HT-29 (cell line): Measurements from ENCODE around the gene WDR37. TPM values are rescaled to one million over a fixed set of nuclear protein-coding genes. Genes with fewer than 3 reads are reported as not detected.
"Not testable (repeated sequence)": the region's sequence is repeated elsewhere in the genome, so short reads cannot be mapped to it uniquely, and the experiment has no call there.

ENCODE experiments used
- DNase-seq: peaks from one replicate; pipeline ENCODE4 v3.0.0-alpha.2; 2015; ENCODE audit warnings: low spot score
- total RNA-seq: library from RNA; depleted of rRNA; stranded (reverse); fragments of >200 nt; shearing (Covaris generic); gene quantifications from 2 replicates; pipeline ENCODE4 v1.2.3, GENCODE V29; 2014; rRNA removed

The WDR37 gene, protein sequence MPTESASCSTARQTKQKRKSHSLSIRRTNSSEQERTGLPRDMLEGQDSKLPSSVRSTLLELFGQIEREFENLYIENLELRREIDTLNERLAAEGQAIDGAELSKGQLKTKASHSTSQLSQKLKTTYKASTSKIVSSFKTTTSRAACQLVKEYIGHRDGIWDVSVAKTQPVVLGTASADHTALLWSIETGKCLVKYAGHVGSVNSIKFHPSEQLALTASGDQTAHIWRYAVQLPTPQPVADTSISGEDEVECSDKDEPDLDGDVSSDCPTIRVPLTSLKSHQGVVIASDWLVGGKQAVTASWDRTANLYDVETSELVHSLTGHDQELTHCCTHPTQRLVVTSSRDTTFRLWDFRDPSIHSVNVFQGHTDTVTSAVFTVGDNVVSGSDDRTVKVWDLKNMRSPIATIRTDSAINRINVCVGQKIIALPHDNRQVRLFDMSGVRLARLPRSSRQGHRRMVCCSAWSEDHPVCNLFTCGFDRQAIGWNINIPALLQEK
- total RNA-seq = 7.2 and 7.7 TPM in 2 replicates

DNA sequence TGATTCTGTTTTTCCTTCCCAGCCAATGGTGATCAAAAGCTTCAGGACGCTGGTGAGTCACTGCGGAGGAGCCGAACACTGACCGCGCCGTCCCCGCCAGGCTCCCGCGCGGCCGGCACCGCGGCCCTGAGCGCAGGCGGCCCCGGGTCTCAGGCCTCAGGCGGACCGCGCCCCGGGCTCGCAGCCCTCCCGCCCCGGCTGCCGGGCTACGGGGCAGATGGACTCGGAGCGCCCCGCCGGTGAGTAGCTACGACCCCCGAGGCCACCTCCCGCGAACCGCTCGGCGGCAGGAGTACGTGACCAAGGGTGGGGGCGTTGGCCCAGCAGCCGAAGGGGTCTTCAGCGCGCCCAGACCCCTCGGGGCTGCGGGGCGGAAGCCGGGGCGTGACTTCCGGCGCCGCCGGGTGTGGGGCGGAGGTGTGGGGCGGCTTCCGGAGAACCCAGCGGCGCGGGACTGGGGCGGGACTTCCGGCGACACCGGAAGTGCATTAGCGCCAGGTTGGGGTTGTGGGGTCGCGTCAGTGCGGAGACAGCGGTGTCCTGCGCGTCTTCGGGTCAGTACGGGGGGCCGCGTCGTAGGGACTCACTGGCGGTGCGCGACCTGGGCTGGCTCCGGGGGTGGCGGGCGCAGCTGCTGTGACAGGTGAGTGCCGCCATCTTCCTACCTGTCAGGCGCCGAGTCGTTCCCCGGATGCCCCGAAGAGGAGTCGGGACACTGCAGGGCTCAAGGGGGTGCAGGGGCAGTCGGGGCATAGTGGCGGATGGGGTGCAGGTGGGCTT, at the start of gene WDR37:
Gene WDR37 (plus strand): TSS at position 60 of the 780 bp plus-strand sequence. CDS start 15,771 bp downstream, outside the sequence.
- peak; percentile 77 for DNase-seq

DNA sequence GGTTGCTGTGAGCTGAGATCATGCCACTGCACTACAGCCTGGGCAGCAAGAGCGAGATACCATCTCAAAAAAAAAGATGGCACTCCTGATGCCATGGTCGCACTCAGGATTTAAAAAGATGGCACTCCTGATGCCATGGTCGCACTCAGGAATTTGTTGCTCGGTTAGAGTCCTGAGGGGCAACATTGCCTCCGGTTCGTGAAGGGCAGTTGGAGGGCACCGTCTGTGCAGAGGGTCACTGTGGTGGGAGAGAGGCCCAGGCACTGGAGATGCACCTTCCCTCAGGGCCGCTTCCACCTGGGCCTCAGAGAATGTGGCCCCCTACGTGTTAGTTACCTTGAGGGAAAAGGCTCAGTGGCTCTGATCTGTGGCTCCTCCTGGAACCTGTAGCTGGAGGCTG, 49.6 kb upstream of the WDR37 start:
- DNase-seq = no peak

DNA sequence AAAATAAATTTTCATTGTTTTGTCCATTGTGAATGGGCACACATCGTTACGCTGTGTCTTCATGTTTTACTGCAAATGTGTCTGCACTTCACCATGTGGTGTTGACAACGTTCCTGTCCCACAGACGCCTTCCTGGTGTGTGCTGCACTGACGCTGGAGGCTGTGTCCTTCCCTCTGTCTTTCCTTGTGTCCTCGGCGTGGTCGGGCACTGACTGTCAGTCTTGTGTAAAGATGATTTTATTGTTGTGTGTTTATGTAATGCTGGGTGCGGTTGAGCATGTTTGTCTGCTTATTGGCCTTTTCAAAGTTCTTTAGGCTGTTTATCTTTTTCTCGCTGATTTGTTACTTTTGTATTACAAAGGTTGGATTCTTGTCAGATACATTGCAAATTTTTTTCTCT, 48.6 kb upstream of the WDR37 start:
- no peak for DNase-seq

DNA sequence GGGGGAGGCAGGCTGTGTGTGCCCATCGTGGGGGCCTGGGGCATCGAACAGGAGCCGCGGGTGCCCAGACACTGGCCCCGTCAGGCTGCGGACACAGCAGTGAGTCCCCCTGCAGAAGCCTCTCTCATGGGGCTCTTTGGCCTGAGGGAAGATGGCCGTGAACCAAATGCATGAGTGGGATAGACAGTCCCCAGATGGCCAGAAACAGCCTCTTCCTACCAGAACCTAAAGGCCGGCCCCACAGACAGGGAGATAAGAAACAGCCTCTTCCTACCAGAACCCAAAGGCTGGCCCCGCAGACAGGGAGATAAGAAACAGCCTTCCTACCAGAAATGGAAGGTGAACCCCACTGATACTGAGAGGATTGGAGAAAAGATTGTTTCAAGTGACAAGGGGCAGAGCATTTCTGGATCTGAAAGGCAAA, 47.1 kb upstream of the WDR37 start:
- no peak for DNase-seq

DNA sequence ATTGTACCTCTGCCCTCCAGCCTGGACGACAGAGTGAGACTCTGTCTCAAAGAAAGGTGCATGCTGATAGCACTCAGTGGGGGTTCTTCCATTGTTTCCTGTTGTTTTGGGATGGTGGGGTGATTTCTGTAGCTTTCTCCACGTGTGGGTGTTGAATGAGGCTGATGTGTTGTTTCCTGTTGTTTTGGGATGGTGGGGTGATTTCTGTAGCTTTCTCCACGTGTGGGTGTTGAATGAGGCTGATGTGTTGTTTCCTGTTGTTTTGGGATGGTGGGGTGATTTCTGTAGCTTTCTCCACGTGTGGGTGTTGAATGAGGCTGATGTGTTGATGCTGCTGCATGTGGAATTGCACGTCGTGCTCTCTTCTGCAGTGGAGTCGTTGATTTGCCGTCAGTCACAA, 46.2 kb upstream of the WDR37 start:
- DNase-seq = not testable (repeated sequence)

DNA sequence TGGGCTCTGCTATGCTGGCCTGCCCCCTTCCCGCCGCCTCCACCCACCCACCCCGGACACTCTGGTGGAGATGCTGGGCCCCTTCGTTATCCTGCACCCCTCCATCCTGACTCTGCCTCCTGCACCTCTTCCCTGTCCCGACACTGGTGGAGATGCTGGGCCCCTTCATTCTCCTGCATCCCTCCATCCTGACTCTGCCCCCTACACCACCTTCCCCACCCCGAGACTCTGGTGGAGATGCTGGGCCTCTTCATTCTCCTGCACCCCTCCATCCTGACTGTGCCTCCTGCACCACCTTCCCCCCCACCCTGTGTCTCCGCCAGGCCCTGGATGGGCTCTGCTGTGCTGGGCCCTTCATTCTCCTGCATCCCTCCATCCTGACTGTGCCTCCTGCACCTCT, 45.5 kb upstream of the WDR37 start:
- no peak for DNase-seq

DNA sequence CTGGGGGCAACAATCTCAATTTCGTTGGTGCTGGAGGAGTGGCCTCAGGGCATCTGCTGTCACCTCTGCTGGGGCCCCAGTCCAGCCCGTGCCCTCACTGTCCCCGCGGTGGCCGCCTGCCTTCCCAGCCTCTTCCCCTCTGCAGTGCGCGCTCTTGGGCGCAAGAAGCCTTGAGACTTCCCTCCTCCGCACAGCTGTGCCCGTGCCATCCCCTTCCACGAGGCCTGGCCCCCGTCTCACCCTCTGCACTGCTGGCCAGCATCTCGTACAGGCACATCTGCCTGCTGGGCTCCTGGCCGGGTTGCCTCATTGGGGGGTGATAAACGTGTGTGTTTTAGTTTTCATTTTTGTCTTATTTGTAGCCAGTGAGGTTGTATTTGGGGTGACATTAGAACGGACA, 44.5 kb upstream of the WDR37 start:
- DNase-seq = no peak

DNA sequence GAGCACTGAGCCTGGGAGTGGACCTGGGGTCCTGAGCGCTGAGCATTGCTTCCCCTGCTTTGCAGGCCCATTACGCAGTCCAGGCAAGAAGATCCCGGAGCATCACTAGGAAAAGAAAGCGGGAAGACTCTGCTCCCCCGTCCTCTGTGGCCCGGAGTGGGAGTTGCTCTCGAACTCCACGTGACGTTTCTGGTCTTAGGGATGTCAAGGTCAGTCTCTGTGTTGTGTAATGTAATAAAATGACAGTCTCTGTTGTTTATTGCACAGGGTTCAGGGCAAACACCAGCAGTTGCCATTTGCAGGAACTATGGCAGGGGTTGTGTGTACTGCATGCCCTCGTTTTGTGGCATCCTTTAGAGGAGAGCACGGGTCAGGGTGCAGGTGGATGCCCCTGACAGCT, 40.5 kb upstream of the WDR37 start:
- DNase-seq = no peak

DNA sequence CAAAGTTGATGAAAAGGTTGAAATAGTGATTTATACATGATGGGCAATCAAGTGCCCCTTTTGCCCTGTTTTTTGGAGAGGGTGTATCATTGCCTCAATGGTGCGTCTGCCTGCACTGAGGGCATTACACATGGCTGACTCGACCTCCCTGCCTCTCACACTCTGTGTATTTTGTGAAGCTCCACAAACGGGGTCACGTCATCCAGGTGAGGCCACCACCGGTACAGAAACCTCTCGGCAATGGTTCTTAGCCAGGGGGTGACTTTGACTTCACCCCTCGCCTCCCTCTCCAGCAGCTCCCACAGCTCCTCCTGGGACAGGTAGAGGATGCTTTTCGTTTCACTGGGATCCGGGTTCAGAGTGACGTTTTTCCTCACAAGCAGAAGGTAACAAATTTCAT, 36.8 kb upstream of the WDR37 start:
- DNase-seq = no peak

DNA sequence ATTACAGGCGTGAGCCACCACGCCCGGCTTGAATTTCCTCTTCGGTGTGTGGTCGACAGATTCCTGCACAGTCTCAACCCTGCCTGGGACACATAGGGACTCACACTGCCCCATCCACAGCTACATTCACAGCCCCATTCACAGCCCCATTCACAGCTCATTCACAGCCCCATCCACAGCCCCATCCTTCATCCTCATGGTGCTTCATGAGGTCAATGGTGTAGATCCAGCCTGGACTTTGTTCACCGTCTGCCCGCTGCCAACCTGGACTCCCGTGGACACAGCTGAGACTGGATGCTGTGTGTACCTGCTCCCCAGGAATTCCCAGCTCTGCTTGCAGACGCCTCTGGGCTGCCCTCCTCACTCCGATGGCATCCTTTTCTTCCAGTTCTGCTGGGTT, 35.7 kb upstream of the WDR37 start:
- DNase-seq = no peak

DNA sequence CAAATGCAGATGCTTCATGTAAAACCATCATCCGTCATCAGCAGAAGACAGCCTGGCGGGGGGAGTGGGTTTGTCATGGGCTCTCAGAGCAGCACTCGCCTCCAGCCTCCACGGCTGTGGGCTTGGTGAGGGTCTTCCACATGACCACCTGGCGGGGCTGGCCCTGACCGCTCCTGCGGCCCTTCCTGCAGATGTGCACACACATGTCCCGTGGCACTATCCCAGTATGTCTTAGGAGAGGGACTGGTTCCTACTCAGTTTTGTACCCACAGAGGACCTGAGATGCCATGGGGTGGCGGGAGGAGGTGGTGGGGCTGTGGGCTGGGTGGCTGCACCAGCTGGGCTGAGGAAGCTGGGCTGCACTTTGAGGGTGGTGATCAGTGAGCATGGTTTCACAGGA, 35.2 kb upstream of the WDR37 start:
- DNase-seq = no peak

DNA sequence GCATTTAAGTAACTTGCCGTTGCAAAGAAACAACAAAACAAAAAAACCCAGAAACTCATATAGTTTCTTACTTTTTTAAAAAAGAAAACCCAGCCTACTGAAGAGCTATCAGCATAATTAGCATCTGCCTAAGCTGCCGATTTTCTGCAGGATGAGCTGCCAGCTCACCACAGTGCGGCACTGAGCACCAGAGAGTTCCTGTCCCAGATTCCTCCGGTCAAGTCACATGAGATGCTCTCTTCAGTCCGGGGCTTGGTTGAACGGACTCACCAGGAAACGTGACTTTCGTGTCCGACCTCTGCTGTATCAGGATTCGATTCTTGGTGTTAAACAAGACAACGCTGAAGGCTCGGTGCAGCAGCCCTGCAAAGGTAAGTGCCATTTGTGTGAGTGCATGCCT, 33.8 kb upstream of the WDR37 start:
- DNase-seq = no peak

DNA sequence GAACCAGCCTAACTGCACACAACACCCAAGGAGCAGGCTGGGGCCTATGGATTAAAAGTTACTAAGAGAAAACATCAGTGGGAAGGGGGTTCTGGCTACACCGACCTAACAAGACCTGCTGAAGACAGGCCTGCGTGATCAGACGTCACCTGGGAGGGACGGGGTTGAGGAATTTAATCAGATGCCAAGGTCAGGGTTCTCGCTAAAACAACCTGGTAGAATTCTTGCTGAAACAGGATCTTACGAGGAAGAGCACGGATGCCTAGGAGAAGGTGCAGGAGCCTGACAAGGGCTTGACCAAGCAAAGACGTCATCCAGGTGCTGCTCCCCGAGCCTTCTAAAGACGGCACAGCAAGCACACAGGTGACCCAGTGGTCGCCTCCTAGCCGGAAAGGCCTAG, 32.1 kb upstream of the WDR37 start:
- DNase-seq = no peak

DNA sequence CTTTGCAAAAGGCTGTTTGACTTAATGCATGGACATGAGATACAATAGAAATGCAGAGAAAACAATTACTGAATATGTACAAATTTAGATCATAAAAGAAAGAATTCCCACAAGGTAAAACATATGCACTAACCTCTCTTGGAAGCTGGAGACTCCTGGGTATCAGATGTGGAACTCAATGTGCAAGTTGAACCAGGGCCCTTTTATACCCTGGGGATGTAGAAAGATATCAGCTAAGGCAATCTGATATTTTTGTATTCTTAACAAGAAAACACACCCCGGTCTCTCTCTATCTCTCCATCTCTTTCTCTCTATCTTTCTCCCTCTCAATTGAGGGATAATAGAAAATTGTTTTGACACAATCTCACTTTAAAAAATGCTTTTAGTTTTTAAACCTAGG, 30.5 kb upstream of the WDR37 start, which contains the start of gene IDI2:
Gene IDI2 (minus strand): TSS at position 177 of the 400 bp plus-strand sequence. CDS start 1,136 bp downstream, outside the sequence.
- DNase-seq = no peak

DNA sequence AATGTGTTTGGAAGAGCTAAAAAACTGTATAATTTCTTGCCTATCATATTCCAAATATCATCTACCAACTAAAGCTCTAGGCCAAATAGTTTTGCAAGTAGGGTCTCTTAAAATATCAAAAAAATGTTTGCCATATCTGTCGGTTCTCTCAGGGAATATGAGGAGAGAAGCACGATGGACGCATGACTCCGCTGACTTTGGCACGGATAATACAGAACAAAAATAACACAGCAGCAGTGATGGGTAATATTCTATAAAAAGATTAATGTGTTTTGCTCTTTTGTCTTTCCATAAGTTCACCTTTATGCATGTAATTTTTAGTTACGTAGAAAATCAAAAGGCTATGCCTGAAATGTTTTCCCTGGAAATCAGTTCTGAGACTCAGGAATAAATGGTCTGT, 29.6 kb upstream of the WDR37 start:
- DNase-seq = no peak

DNA sequence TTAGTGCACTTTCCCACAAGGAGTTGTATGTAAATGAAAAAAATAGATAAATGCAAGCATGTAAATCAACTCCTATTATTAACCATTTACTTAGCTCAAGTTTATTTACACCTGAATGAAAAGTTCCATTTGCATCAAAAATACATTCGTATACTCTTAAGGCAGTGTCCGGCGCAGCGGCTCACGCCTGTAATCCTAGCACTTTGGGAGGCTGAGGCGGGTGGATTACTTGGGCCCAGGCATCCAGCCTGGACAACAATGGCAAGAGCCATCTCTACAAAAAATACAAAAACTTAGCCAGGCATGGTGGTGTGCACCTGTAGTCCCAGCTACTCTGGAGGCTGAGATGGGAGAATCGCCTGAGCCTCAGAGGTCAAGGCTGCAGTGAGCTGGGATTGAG, 26.3 kb upstream of the WDR37 start:
- no peak for DNase-seq

DNA sequence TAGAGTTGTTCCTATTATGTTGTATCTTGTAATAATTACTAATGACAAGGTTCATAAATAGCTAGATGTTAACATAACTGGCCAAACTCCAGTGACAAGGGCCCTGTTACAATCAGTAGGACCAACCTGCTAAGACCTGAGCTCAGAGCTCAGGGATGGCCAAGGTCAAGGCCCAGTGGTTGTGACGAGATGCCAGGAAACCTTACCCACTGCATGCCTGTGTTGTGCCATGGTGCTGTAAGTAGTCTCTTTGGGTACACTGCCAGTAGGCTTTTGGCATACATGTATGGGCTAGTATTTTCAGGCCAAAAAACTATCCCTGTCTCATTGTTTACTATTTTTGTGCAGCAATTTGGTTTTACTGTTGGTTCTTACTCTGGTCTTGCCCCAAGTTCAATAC, 22.6 kb upstream of the WDR37 start:
- DNase-seq = no peak

DNA sequence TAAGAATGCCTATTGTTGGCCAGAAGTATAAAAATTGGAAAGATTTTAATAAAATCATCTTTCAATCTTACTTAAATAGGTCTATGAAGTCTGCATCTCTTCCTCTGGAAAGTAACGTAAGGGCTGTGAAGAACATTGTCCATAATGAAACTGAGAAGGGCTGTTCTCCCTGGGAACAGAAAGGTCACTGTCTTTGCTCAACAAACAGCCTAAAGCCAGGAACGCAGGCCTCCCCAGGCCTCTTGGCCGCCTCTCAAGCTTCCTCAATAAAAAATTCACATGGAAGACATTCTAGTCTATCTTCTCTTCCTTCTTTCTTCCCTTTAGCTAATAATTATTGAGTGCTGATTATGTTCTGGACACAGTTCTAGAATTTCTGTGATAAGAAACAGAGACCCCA, 21.4 kb upstream of the WDR37 start:
- no peak for DNase-seq

DNA sequence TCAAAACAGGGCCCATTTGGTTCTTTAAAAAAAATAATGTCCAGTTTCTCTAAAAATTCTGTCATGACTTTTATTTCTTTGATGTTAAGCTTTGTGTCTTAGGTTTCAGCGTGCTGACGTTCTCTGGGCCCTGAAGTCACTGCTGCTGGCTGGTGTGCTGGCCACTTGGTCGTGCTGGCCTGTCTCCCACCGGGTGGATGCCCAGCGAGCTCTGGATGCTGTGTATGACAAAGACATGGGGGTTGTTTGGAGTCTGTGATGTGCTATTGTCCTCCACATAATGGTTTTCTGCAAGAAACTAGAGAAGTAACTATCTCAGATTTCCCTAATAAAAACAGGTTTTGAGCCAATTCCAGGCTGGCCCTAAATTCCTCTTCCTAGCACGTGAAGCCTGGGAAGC, 21.0 kb upstream of the WDR37 start:
- DNase-seq = no peak

DNA sequence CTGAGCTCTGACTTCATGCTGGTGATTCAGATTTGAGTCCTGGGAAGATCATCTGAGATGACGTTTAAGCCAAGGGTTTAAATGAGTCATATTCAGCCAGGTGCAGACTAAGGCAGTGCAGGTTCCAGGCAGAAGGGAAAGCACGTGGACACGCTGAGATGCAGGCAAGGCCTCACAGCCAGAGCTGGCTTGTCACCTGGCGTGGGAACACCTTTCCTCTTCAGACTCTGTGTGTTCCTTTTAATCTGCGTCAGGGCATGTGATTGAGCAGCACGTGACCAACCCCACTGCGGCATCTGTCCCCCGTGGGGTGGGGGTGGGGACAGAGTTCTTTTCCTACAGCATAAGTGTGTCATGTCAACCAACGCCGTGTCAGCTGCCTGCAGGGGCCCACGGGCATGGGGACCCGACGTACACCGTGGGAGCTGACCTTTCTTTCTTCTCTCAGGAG, 19.8 kb upstream of the WDR37 start:
- DNase-seq = peak; percentile 19

DNA sequence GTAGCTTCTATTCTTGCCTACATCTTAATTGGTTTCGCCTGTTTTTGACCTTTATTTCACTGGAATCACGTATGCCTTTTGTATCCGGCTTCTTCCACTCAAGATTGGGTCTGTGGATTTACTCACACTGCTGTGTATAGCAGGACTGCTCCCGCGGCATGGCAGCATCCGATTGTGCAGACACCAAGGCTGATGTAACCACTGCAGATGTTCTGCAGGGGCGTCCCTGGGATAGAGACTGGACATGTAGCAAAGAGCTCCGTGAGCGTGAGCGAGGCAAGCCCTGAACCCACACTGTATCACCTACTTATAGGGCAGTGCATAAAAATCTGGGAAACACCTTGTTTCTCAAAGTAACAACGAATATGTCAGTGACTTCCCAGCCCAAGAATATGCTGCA, 19.1 kb upstream of the WDR37 start:
- no peak for DNase-seq

DNA sequence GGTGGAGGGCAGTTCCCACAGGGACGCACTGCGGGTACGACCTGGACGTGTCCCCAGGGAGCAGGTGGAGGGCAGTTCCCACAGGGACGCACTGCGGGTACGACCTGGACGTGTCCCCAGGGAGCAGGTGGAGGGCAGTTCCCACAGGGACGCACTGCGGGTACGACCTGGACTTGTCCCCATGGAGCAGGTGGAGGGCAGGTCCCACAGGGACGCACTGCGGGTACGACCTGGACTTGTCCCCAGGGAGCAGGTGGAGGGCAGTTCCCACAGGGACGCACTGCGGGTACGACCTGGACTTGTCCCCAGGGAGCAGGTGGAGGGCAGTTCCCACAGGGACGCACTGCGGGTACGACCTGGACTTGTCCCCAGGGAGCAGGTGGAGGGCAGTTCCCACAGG, 17.4 kb upstream of the WDR37 start:
- DNase-seq = not testable (repeated sequence)

DNA sequence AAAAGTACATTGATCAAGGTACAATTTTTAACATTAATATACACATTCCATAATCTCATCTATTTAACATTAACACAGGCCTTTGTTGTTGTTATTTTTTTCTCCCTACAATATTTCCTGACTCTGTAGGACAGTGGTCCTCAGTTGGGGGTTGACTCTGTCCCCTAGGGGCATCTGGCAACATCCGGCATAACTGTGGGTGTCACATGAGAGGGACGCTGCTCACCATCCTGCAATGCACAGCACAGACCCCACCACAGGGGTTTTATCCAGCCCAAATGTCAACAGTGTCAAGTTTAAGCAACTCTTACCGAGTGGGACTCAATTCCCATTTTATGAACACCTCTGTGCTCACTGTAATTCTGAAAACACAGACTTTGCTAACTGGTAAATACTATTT, 16.1 kb upstream of the WDR37 start:
- DNase-seq = no peak
